AG09309 (cell line): ENCODE results near the gene ARHGAP26.

Source experiments
- DNase-seq: peaks from one replicate; pipeline ENCODE4 v3.0.0-alpha.2; 2010; ENCODE audit warnings: low read depth
- H3K4me3 ChIP-seq: 2 replicates; pipeline ENCODE4 v1.5.1; 2011; ENCODE audit warnings: mild to moderate bottlenecking, low read depth, low read length, moderate library complexity; ENCODE audit not compliant: control insufficient read depth
- TF ChIP-seq, protein P1 (sequence below): IDR thresholded peaks from 2 replicates; pipeline ENCODE4 v1.5.1; 2011; ENCODE audit warnings: mild to moderate bottlenecking, low read depth, low read length, inconsistent platforms; ENCODE audit not compliant: insufficient read depth, control insufficient read depth; ENCODE audit errors: missing control alignments

ARHGAP26 gene

DNA sequence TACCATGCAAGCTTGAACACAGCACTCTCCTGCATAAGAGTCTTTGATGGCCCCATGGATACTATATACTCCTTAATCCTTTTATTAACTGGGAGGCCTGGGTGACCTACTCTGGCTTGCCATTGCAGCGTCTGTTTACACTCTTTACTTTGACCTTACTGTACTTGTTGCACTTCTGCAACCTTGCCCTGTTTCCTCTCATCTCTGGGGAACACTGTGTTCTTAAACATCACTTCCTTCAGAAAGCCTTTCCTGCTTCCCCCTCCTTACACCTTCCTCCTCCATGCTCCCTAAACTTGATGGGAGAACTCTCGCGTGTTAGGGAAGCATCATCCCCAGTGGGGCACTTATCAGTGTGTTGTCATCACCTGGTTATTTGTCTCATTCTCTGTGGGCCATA is 411.0 kb downstream of the ARHGAP26 start:
- TF ChIP-seq, protein P1, sequence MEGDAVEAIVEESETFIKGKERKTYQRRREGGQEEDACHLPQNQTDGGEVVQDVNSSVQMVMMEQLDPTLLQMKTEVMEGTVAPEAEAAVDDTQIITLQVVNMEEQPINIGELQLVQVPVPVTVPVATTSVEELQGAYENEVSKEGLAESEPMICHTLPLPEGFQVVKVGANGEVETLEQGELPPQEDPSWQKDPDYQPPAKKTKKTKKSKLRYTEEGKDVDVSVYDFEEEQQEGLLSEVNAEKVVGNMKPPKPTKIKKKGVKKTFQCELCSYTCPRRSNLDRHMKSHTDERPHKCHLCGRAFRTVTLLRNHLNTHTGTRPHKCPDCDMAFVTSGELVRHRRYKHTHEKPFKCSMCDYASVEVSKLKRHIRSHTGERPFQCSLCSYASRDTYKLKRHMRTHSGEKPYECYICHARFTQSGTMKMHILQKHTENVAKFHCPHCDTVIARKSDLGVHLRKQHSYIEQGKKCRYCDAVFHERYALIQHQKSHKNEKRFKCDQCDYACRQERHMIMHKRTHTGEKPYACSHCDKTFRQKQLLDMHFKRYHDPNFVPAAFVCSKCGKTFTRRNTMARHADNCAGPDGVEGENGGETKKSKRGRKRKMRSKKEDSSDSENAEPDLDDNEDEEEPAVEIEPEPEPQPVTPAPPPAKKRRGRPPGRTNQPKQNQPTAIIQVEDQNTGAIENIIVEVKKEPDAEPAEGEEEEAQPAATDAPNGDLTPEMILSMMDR: no peak
- H3K4me3 ChIP-seq: no peak overlapping the region
- no peak for DNase-seq

DNA sequence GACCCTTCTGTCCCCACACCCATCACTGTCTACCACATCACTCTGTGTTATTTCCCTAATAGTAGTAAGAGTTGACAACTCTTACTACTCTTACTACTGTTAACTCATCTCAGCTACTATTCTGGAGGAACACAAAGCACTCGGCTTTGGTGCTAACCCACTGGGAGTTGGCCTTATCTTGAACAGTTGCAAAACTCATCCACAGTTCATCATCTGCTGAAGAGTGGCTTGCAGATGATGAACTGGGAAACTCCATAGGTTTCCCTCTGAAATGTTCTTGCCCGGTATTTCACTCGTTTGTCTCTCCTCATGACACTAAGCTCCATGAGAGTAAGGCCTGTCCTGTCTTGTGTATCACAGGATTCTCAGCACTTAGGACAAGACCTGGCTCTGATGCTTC is 411.9 kb downstream of the ARHGAP26 start:
- H3K4me3 ChIP-seq: no peak overlapping the region
- no peak for DNase-seq
- TF ChIP-seq, protein P1: no peak

DNA sequence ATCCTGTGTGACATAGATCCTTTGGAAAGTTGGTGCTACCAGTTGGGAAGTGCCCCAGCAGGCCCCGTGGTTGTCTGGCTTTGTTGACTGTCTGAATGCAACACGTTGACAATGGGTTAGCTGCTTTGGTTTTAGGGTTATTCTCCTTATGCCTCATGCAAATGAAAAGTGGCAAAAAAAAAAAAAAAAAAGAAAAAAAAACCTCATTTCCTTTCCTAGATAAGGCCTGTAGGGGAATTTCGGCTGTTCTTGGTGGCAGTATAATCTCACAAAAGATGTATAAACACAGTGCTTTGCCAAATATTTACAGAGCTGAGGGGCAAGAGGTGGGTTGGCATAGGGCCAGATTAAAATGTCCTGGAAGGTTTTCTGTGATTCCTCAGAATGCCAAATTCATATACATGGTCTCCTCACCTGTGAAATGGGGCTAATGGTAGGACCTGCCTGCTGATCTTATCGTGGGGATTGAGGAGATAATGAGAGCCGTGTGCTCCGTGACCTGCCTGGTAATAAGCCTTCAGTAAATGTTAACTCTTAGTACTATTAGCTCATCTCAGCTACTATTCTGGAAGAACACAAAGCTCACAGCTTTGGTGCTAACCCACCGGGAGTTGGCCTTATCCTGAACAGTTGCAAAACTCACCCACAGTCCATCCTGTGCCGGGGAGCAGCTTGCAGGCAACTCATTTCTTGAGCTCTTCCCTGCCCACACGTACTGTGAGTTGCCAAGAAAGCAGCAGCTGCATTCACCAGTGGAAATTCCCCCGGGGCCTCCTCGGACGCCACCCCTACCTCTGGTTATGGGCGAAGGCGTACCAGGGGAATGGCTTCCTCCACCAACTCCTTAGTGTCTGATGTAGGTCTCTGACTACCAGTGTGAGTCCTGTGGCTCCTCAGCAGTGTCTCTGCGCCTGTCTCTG is 413.0 kb downstream of the ARHGAP26 start:
- TF ChIP-seq, protein P1: no peak
- H3K4me3 ChIP-seq: no peak overlapping the region
- DNase-seq: no peak

DNA sequence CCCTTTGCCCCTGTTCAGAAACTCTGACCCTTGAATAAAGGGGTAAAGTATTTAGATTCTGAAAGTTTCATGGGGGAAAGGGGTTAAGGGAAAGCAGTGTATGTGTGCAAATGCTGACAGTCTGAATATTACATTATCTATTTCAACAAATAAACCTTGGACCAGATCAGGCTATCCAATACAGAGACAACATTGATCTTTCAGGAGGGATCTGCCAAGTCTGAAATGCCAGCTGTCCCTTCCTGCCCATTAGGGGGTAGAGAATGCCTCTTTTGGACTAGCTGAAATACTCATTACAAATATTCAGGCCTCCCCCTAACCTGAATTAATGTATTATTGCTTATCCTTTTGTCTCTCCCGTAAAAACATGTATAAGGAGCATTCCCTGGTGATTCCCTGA is 413.8 kb downstream of the ARHGAP26 start:
- no peak for DNase-seq
- H3K4me3 ChIP-seq: no peak overlapping the region
- TF ChIP-seq, protein P1: no peak

DNA sequence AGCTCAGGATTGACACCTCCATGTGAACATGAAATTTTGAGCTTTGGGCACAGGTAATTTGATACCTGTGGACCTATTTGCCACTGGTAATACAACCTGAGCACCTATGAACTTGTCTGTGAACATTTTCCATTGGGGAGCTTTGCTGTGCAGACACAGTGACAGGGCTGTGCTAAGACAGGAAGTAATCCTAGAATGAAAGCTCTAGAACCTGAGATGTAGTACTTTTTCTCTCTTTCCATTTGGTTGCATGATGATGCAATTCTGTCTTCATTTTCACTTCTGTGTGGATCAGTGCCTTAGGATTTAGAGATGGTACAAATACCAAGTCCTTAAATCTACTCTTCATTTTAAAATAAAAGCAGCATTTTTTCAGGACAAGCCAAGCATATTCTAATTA is 416.4 kb downstream of the ARHGAP26 start:
- no peak for DNase-seq

DNA sequence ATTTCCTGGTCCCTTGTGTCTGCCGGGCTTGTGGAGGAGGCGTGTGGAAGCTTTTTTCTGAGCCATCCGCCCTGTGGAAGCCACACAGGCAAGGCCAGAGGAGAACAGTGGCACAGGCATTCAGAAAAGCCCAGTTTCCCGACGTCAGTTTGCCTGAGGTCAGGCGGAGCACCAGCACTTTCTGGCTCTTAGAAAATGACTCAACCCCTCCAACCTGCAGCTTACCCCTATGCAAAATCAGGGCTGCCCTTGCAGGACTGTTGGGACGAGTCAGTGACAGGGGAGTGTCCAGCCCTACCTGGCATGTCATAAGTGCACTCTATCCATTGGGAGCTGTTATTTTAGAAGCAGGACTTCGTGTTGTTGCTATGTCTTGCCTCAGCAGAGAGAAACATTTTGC is 417.3 kb downstream of the ARHGAP26 start:
- TF ChIP-seq, protein P1: no peak
- no peak for DNase-seq
- no peak overlapping the region for H3K4me3 ChIP-seq

More for the DNA sequence above, 416.4 kb downstream of the ARHGAP26 start:
- no peak overlapping the region for H3K4me3 ChIP-seq
- TF ChIP-seq, protein P1: no peak
